ENCODE data around the gene SHROOM3.

SHROOM3 gene

GRCh38 chr4:76544725-76545124 is 109.7 kb downstream of the SHROOM3 start:
- no peak for DNase-seq

GRCh38 chr4:76545226-76545884 is 110.3 kb downstream of the SHROOM3 start:
- DNase-seq = no peak

DNA sequence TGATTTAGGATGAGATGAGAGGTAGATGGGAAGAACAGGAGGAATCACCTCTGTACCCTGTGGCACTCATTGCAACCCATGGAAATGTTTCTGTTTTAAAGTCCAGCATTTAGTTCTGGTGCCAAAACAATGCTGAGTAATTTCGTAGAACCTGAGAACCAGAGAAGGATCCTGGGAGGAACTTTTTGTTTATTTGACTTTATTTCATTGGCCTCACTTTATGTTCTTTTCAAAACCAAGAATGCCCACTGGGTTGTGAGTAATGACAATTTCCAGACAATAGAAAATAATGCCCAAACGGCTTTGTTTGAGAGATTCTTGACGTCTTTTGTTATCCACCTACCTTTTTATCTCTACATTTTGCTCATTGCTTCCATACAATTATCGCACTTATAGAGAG is 111.3 kb downstream of the SHROOM3 start:
- DNase-seq = no peak

GRCh38 chr4:76546759-76547742 is 112.0 kb downstream of the SHROOM3 start:
- no peak for DNase-seq

DNA sequence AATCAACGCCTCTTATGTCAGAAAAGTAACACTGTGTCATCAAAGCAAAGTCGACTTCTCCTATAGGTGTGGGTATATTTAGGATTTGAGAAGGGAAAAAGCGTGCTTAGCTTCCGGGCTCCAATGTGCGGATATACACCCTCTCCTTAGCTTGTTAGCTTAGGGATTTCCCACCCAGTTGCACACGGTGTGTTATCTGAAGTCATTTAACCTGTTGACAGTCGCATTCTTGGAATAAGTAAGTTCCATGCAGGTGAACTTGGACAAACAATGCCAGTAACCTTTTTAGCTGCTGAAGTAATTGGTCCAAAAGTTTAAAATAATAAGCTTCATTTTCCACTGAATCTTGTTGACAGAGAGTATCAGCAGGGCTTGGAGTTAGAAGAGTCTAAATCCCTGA is 113.7 kb downstream of the SHROOM3 start:
- no peak for DNase-seq

DNA sequence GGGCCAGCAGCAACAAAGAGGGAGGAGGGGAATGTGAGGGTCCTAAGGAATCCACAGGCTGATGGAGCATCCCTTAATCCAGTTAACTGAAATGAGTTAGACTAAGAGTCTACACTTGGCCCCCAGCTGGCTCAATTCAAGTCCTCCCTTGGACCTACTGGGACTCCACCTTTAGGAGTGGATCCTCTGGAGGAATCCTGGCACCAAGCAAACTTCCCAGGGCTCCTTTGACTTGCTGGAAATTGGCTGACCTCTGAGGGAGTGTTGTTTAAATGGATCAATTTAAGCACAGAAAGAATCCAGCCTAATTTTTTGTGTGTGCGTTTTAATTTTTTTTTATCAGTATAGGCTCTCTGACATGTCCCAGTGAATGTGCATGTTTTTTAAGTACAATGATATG is 114.7 kb downstream of the SHROOM3 start:
- DNase-seq = no peak

DNA sequence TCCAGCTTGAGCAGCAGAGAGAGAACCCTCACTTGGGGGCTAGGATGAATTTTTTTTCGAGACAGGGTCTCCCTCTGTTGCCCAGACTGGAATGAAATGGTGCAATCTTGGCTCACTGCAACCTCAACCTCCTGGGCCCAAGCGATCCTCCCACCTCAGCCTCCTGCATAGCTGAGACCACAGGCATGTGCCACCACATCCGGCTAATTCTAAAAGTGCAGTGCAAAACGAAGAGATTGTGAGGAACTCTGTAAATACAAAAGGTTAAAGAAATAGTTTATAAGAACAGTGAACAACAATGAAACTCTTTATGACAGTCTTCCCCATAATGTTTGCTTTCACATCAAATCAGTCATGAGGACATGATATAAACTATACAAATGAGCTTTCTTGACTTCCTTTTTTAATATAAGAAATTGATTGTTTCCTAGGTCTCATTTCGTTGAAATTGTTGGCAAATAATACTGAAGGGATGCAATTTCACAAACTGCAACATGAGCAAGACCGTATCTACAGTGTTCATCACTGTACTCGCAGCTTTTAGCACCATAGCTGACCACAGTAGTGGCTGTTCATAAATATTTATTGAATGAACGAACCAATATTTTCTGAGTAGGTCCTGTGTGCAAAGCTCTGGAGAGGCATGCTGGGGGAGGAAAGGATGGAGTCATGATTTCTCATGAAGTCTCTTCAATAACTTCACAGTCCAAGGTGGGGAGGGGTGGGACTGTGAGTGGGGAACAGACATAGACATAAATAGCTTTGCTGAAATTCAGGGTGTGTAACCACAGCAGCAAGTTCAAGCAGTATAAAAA is 116.1 kb downstream of the SHROOM3 start:
- DNase-seq = no peak

DNA sequence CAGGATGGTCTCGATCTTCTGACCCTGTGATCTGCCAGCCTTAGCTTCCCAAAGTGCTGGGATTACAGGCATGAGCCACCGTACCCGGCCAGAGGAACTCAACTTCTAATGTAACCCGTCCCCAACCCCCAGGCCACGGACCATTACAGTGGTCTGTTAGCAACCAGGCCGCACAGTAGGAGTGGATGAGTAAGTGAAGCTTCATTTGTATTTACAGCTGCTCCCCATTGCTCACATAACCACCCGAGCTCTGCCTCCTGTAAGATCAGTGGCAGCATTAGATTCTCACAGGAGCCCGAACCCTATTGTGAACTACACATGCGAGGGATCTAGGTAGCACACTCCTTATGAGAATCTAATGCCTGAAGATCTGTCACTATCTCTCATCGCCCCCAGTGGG is 119.6 kb downstream of the SHROOM3 start:
- DNase-seq = no peak

DNA sequence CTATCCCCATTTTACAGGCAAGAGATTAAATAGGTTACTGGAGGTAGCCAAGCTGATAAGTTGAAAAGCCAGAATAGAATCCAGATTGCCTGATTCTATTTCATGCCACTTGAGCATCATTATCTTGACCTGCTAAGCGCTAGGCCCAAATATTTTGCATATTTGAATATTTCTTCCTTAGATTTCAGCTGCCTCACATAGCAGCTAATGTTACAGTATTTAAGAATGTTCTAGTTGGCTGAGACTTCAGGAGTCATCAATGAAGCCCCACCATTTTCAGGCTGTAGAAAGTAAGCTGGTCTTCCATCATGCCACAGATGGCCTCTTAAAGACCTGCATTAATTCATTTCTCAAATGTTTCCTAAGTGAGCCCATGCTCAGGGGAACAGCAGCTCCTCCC is 121.4 kb downstream of the SHROOM3 start:
- DNase-seq = no peak

GRCh38 chr4:76558396-76559235 is 123.6 kb downstream of the SHROOM3 start:
- DNase-seq = no peak

GRCh38 chr4:76559236-76560071 is 124.4 kb downstream of the SHROOM3 start:
- no peak for DNase-seq

DNA sequence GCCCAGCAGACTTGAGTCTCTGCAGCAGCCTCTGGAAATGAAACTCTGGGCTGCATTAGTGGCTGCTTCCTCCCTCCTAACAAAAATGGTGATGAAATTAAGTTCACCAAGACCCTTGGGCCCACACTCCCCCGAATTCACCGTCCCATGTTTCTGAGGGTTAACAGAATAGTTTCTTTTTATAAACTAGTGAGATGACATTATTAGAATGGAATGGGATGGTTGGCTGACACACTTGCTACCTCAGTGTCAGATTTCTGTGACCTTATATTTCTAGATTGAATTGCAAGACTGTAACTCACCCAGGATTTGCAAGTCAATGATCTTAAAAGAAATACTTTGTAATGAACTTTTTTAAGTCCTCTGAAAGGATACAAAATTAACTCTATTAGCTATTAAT is 127.1 kb downstream of the SHROOM3 start:
- no peak for DNase-seq

- no peak for DNase-seq
Measured at GRCh38 chr4:76562836-76563453, 127.9 kb downstream of the SHROOM3 start.

DNA sequence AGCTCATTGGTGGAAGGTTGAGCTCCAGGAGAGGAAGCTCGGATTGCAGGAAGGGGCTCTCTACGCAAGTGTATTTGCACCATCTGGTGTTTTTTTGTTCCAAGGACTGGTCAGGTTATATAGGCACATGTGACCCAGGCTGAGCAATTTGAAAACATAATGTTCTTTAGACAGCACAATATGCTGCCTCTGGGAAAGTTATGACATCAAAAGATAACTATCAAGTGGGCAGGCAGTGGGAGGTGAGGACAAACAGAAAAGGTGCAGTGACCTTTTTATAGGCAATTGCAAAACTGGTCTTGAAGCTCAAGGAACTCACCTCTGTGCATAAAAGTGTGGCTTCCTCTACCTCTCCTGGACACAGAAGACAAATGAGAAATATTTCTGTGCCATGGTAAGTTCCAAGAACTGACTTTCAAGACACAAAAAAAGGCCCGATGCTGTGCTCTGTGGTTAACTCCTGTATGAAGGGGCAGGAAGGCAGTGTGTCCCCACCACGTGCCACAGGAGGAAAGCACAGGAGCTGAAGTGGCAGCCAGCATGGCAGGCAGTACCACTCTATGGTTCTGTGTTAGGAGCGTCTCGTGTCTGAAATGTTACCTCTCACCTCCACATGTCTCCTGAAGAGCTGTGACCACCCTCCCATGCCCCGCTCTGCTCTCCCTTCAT is 128.6 kb downstream of the SHROOM3 start:
- DNase-seq = no peak

DNA sequence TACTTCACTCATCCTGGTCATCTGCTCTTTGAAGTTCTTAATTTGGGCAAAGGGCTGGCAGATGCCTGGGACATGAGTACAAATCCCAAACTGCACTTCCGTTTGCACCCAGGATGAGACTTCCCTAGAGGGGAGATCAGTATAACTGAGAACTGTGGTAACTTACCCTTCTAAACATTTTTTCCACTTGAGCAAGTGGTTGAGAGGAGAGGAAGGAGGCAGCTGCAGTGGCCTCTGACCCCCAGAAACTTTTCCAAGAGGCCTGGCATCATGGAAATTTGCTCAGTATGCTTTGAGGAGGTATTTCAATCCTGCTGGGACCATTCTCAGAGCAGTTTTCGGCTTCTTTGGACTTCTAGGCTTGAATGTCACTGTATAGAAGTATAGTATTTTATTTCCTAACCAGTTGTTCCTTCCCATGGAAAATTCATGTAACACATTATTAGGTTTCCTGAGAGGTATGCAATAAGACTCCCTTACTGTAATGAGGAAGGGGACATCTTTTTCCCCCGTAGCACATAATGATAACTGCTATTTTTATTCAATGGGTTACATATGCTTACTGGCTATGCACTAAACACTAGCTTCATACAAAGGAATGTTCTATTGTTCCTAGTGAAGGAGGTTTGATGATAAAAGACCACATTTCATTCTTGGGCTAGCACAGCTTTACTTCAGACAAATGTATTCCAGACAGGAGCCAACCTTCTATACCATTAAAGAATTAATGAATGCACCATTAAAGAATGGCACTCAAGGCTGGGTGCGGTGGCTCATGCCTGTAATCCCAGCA is 129.3 kb downstream of the SHROOM3 start:
- no peak for DNase-seq

- DNase-seq = no peak
Measured at GRCh38 chr4:76568262-76568661, 133.2 kb downstream of the SHROOM3 start.

- DNase-seq = no peak
Measured at GRCh38 chr4:76569225-76569624, 134.2 kb downstream of the SHROOM3 start.

DNA sequence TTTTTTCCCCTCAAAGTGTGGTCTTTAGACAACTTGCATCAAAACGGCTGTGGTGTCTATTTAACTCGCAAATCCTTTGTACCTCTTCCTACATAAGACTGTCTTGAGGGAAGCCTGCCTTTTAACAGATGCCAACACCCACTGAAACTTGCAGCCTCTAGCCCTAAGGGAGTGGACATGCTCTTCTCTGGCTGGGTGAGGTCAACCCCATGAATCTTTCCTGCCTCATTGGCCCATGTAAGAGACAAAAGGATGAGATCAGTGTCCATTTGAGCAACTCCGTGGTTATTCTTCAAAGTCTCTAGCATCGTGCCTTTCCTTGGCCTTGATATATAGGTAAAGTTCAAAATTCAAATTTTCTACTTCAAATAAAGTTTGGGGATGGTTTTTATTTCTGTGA is 134.7 kb downstream of the SHROOM3 start:
- DNase-seq = no peak

DNA sequence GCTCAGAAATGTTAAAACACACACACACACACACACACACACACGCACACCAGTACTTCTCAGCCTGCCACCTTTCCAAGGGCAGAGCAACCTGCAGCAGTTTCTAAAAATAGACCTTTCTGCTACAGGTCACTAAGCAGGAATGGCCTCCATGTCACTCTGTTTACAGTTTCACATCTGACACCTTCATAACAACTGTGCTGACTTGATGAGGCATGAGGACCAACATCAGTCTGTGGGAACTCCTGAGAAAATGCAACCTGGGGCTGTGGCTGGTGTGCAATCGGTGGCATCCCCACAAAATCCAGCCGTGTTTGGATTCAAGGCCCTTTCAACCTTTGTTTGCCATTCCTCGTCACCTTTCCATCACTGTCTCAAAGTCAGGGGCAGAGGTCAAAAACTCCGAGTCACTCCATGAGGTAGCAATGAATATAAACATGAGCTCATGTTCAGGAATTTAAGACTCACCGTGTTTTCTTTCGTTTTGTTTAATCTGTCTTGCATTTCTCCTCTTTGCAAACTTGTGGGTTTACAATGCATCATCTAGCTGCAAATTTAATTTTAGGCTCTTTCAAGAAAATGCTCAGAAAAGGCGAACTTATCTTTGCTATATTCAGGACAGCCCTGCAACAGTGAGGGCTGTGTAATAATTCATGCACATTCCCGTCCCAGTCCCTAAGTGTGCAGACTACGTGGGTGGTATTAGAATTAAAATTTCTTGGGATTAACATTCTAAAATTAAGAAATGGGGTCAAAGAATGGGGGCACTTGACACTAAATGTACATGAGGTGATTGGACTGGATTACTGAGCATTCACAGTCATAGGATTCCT is 135.3 kb downstream of the SHROOM3 start:
- no peak for DNase-seq

Measured in NK-92 treated with Interleukin-12 subunit alpha and Interleukin-12 subunit beta, amount 100 ng/mL, for 24 hours (cell line).